GM12801 (cell line): Measurements from ENCODE around the gene GPX6.

Experiments used
- CTCF ChIP-seq: IDR thresholded peaks from one replicate; pipeline ENCODE4 v1.5.1; 2011; ENCODE audit warnings: control low read depth; ENCODE audit not compliant: insufficient read length; ENCODE audit errors: extremely low read depth

The GPX6 gene

GRCh38 chr6:28537065-28537464 is 21.5 kb upstream of the GPX6 start:
- no peak for TF ChIP-seq CTCF

- TF ChIP-seq CTCF, result no peak
Measured at GRCh38 chr6:28534875-28535274, 19.3 kb upstream of the GPX6 start.

GRCh38 chr6:28534306-28534705 is 18.7 kb upstream of the GPX6 start:
- no peak for TF ChIP-seq CTCF

GRCh38 chr6:28531479-28532128 is 16.0 kb upstream of the GPX6 start:
- TF ChIP-seq CTCF, result no peak

- TF ChIP-seq CTCF, result no peak
Measured at GRCh38 chr6:28530777-28531176, 15.2 kb upstream of the GPX6 start.

GRCh38 chr6:28525496-28526039 is 10.0 kb upstream of the GPX6 start, which contains the start of gene GPX5:
Gene GPX5, plus strand, starts transcription at chr6:28525881. Its CDS starts 133 bp downstream, at chr6:28526014.
- no peak for TF ChIP-seq CTCF

GRCh38 chr6:28523241-28523622 is 7.6 kb upstream of the GPX6 start:
- no peak for TF ChIP-seq CTCF
